ENCODE measurements around the gene NUP210. TPM values are rescaled to one million over a fixed set of nuclear protein-coding genes. Genes with fewer than 3 reads are reported as not detected.

The NUP210 gene
- total and polyA plus RNA-seq, 4 donors: 9.9 to 38.6 (median 22.9) TPM

- Histone ChIP-seq H3K4me3 (ENCODE audit: low read depth in 1 of 3, low read length in 3 of 3) (no peak overlapping the region), H3K36me3 (ENCODE audit: control insufficient read depth in 4 of 4, insufficient read depth in 3 of 4, low read depth in 1 of 4, low read length in 3 of 4) (peaks cover 0 to 62% (median 29%) of the 10 kb centered on the region in 4 donors), H3K9me3 (ENCODE audit: control insufficient read depth in 4 of 4, low read length in 3 of 4) (no peaks in the 10 kb centered on the region), H3K27ac (ENCODE audit: low read depth in 1 of 2, low read length in 2 of 2) (no peak overlapping the region), H3K27me3 (ENCODE audit: control insufficient read depth in 4 of 4, insufficient read depth in 4 of 4, low read length in 3 of 4) (no peaks in the 10 kb centered on the region), H3K9ac (ENCODE audit: low read depth in 1 of 2, low read length in 2 of 2) (no peak overlapping the region), H3K4me1 (ENCODE audit: control insufficient read depth in 4 of 4, insufficient read depth in 4 of 4, low read length in 3 of 4) (peaks cover 4 to 15% (median 11%) of the 10 kb centered on the region in 4 donors)
- DNase-seq (ENCODE audit: low spot score): no peak
- WGBS: 97% methylated on average over 6 of the region's 6 CpGs
- TF ChIP-seq MAX (IDR thresholded peaks at IDR 0.05) (no peak), YY1 (IDR thresholded peaks at IDR 0.05) (no peak), JUND (IDR thresholded peaks at IDR 0.05) (no peak), FOXA2 (IDR thresholded peaks at IDR 0.05) (no peak), RXRA (IDR thresholded peaks at IDR 0.05) (no peak)
- TF ChIP-seq, protein P1, sequence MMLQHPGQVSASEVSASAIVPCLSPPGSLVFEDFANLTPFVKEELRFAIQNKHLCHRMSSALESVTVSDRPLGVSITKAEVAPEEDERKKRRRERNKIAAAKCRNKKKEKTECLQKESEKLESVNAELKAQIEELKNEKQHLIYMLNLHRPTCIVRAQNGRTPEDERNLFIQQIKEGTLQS (IDR thresholded peaks at IDR 0.05): no peak
- TF ChIP-seq, protein P2, sequence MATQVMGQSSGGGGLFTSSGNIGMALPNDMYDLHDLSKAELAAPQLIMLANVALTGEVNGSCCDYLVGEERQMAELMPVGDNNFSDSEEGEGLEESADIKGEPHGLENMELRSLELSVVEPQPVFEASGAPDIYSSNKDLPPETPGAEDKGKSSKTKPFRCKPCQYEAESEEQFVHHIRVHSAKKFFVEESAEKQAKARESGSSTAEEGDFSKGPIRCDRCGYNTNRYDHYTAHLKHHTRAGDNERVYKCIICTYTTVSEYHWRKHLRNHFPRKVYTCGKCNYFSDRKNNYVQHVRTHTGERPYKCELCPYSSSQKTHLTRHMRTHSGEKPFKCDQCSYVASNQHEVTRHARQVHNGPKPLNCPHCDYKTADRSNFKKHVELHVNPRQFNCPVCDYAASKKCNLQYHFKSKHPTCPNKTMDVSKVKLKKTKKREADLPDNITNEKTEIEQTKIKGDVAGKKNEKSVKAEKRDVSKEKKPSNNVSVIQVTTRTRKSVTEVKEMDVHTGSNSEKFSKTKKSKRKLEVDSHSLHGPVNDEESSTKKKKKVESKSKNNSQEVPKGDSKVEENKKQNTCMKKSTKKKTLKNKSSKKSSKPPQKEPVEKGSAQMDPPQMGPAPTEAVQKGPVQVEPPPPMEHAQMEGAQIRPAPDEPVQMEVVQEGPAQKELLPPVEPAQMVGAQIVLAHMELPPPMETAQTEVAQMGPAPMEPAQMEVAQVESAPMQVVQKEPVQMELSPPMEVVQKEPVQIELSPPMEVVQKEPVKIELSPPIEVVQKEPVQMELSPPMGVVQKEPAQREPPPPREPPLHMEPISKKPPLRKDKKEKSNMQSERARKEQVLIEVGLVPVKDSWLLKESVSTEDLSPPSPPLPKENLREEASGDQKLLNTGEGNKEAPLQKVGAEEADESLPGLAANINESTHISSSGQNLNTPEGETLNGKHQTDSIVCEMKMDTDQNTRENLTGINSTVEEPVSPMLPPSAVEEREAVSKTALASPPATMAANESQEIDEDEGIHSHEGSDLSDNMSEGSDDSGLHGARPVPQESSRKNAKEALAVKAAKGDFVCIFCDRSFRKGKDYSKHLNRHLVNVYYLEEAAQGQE (IDR thresholded peaks at IDR 0.05): no peak
Measured at GRCh38 chr3:13368834-13369233, 51.3 kb downstream of the NUP210 start.

DNA sequence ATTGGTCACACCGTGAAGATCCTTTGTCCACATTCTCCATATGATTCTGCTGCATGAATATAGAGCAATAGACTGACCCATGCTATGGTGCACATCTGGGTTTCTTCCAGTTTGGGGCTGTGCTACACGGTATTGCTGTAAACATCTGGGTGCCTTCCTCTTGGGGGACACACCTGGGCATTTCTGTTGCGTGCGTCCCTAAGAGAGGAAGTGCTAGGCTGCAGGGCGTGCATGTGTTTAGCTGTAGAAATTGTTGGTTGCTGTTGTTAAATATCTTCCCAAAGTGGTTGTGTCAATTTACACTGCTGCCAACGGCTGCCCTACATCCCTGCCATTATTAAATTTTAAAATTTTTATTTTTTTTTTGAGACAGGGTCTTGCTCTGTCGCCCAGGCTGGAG, 52.4 kb downstream of the NUP210 start:
- H3K9me3 ChIP-seq (ENCODE audit: control insufficient read depth in 4 of 4, low read length in 3 of 4): no peaks in the 10 kb centered on the region
- 88% methylated on average over 7 of the region's 7 CpGs for WGBS
- no peak overlapping the region for H3K4me3 ChIP-seq (ENCODE audit: low read depth in 1 of 3, low read length in 3 of 3)
- no peaks in the 10 kb centered on the region for H3K27me3 ChIP-seq (ENCODE audit: control insufficient read depth in 4 of 4, insufficient read depth in 4 of 4, low read length in 3 of 4)
- no peak overlapping the region for H3K27ac ChIP-seq (ENCODE audit: low read depth in 1 of 2, low read length in 2 of 2)
- H3K9ac ChIP-seq (ENCODE audit: low read depth in 1 of 2, low read length in 2 of 2): no peak overlapping the region
- DNase-seq (ENCODE audit: low spot score): no peak
- TF ChIP-seq GABPA (IDR thresholded peaks at IDR 0.05 in 1 of 2, conservative IDR thresholded peaks at IDR 0.05 in 1 of 2): no peak
- no peak for TF ChIP-seq YY1 (IDR thresholded peaks at IDR 0.05)
- no peak for TF ChIP-seq FOXA2 (IDR thresholded peaks at IDR 0.05)
- TF ChIP-seq NR2F2 (IDR thresholded peaks at IDR 0.05): no peak
- TF ChIP-seq, protein P2 (IDR thresholded peaks at IDR 0.05): no peak
- TF ChIP-seq RXRA (IDR thresholded peaks at IDR 0.05): no peak
- no peak for TF ChIP-seq HNF4A (conservative IDR thresholded peaks at IDR 0.05)
- no peak for TF ChIP-seq HNF4G (IDR thresholded peaks at IDR 0.05)
- no peak for TF ChIP-seq RAD21 (IDR thresholded peaks at IDR 0.05)
- peaks cover 4 to 20% (median 16%) of the 10 kb centered on the region in 4 donors for H3K4me1 ChIP-seq (ENCODE audit: control insufficient read depth in 4 of 4, insufficient read depth in 4 of 4, low read length in 3 of 4)
- H3K36me3 ChIP-seq (ENCODE audit: control insufficient read depth in 4 of 4, insufficient read depth in 3 of 4, low read depth in 1 of 4, low read length in 3 of 4): peaks cover 2 to 59% (median 25%) of the 10 kb centered on the region in 4 donors

All from liver (tissue), 9 donors.